Keratinocyte (primary cell): Measurements from ENCODE around the gene TMPRSS3. TPM values are rescaled to one million over a fixed set of nuclear protein-coding genes. Genes with fewer than 3 reads are reported as not detected.

ENCODE experiments used
- DNase-seq: peaks from one replicate; pipeline ENCODE4 v3.0.0-alpha.2; 2011; ENCODE audit warnings: low read depth, missing footprints, low spot score
- FAIRE-seq: peaks from 2 replicates; lab custom pipeline; 2011; peaks lifted over from hg19 to GRCh38; lab: Jason Lieb, UNC
- H2AFZ ChIP-seq: 2 replicates; pipeline ENCODE4 v1.6.0; 2012; ENCODE audit warnings: low read length, control low read depth, inconsistent platforms; ENCODE audit not compliant: control insufficient read depth
- H3K27ac ChIP-seq: 2 replicates; pipeline ENCODE4 v1.5.1; 2011; ENCODE audit warnings: low read length; ENCODE audit not compliant: control insufficient read depth, insufficient read depth
- H3K27me3 ChIP-seq: 3 replicates; pipeline ENCODE4 v1.6.0; 2011; ENCODE audit warnings: low read length; ENCODE audit not compliant: control insufficient read depth, insufficient read depth; ENCODE audit errors: extremely low read depth
- H3K36me3 ChIP-seq, 2 experiments: 2 replicates in 1 of 2; 3 replicates in 1 of 2; pipeline ENCODE4 v1.5.1; 2011; ENCODE audit warnings: low read length in 2 of 2, mild to moderate bottlenecking in 1 of 2; ENCODE audit not compliant: control insufficient read depth in 2 of 2, insufficient read depth in 2 of 2; ENCODE audit errors: extremely low read depth in 1 of 2
- H3K4me1 ChIP-seq: 3 replicates; pipeline ENCODE4 v1.5.1; 2011; ENCODE audit warnings: low read length; ENCODE audit not compliant: control insufficient read depth, insufficient read depth; ENCODE audit errors: extremely low read depth
- H3K4me2 ChIP-seq: 3 replicates; pipeline ENCODE4 v1.6.0; 2011; ENCODE audit warnings: low read depth, low read length; ENCODE audit not compliant: control insufficient read depth, insufficient read depth; ENCODE audit errors: extremely low read depth
- H3K4me3 ChIP-seq, 3 experiments: fragments of 200-600 bp in 1 of 3; sonication (generic) in 1 of 3; 2 replicates in 2 of 3; 3 replicates in 1 of 3; pipeline ENCODE4 v1.5.1; 2011 to 2016; ENCODE audit warnings: low read length in 3 of 3, mild to moderate bottlenecking in 3 of 3, control low read depth in 2 of 3, inconsistent platforms in 1 of 3, low read depth in 1 of 3, mixed read lengths in 1 of 3, mixed run types in 1 of 3, moderate library complexity in 1 of 3; ENCODE audit not compliant: control insufficient read depth in 2 of 3, insufficient read depth in 2 of 3; ENCODE audit errors: extremely low read depth in 1 of 3
- H3K79me2 ChIP-seq: 2 replicates; pipeline ENCODE4 v1.6.0; 2012; ENCODE audit warnings: low read length; ENCODE audit not compliant: control insufficient read depth, insufficient read depth
- H3K9ac ChIP-seq: 3 replicates; pipeline ENCODE4 v1.6.0; 2011; ENCODE audit warnings: low read length; ENCODE audit not compliant: control insufficient read depth, insufficient read depth; ENCODE audit errors: extremely low read depth
- H3K9me1 ChIP-seq: 3 replicates; pipeline ENCODE4 v1.6.0; 2011; ENCODE audit warnings: low read length; ENCODE audit not compliant: control insufficient read depth, insufficient read depth; ENCODE audit errors: extremely low read depth
- H3K9me3 ChIP-seq: 2 replicates; pipeline ENCODE4 v1.5.1; 2012; ENCODE audit warnings: low read depth, low read length; ENCODE audit not compliant: control insufficient read depth
- H4K20me1 ChIP-seq: 3 replicates; pipeline ENCODE4 v1.6.0; 2011; ENCODE audit warnings: low read length; ENCODE audit not compliant: control insufficient read depth, insufficient read depth; ENCODE audit errors: extremely low read depth
- EZH2 ChIP-seq: IDR thresholded peaks from one replicate; pipeline ENCODE4 v1.6.1; 2012; ENCODE audit warnings: inconsistent platforms, mild to moderate bottlenecking, low read length, moderate library complexity
- dilution Hi-C: fragments of 300-500 bp; cut with MboI; formaldehyde crosslinking; loops from one replicate; pipeline ENCODE4 v1.7.0; 2020; ENCODE audit warnings: low sequenced_read_pairs; ENCODE audit not compliant: extremely low pct_ligation_motif_present
- polyA plus RNA-seq, 5 experiments: library from polyadenylated mRNA; depleted of rRNA in 3 of 5; stranded (reverse) in 3 of 5; stranded (forward) in 1 of 5; unstranded in 1 of 5; fragments of >200 nt; gene quantifications; 1 replicate in 1 of 5; 2 replicates in 3 of 5; 3 replicates in 1 of 5; pipeline versions ENCODE4 v1.2.1 to v1.2.3, GENCODE V29; 2011 to 2012; ENCODE audit warnings: missing spikeins in 2 of 5, low read depth in 1 of 5, low replicate concordance in 1 of 5
- TF ChIP-seq, protein P1 (sequence below), 3 experiments: IDR thresholded peaks in 1 of 3; conservative IDR thresholded peaks in 1 of 3; optimal IDR thresholded peaks in 1 of 3; 2 replicates in 2 of 3; 3 replicates in 1 of 3; pipeline versions ENCODE3 to v1.5.1; 2011; ENCODE audit warnings: low read length in 3 of 3, mild to moderate bottlenecking in 3 of 3, moderate library complexity in 2 of 3, control low read depth in 1 of 3, inconsistent platforms in 1 of 3; ENCODE audit not compliant: insufficient read depth in 2 of 3; ENCODE audit errors: extremely low read depth in 1 of 3

TMPRSS3 gene
- polyA plus RNA-seq, 1 donor (not counting 4 experiments of a cell fraction or from before 2014, with no cell fraction given), result not detected

DNA sequence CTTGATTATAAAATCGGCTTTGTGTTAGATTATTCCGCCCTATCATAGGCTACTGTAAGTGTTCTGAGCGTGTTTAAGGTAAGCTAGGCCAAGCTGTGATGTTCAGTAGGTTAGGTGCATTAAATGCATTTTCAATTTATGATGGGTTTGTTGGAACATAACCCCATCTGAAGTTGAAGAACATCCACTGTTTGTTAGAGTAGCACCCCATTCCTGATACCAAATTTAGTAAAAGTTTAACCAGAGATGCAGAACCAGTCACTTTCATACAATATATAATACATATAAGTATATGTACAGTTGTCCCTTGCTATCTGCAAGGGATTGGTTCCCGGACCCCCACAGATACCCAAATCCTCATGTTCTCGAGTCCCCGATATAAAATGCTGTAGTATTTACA is 24.0 kb upstream of the TMPRSS3 start:
- no peaks in the 10 kb centered on the region for H3K79me2 ChIP-seq
- H3K9ac ChIP-seq, result no peak overlapping the region
- H3K9me1 ChIP-seq, result no peaks in the 10 kb centered on the region
- dilution Hi-C loops, result loop anchor here (10.0 kb wide), 1 partner anchor 75 kb away; no protein-coding TSS in a partner anchor
- no peaks in the 10 kb centered on the region for H3K36me3 ChIP-seq
- DNase-seq (no peak), FAIRE-seq (no peak)
- no peak overlapping the region for H2AFZ ChIP-seq
- H3K9me3 ChIP-seq, result no peaks in the 10 kb centered on the region
- no peaks in the 10 kb centered on the region for H3K4me1 ChIP-seq
- no peaks in the 10 kb centered on the region for H4K20me1 ChIP-seq
- no peak overlapping the region for H3K27ac ChIP-seq
- TF ChIP-seq EZH2, result no peak
- TF ChIP-seq, protein P1, sequence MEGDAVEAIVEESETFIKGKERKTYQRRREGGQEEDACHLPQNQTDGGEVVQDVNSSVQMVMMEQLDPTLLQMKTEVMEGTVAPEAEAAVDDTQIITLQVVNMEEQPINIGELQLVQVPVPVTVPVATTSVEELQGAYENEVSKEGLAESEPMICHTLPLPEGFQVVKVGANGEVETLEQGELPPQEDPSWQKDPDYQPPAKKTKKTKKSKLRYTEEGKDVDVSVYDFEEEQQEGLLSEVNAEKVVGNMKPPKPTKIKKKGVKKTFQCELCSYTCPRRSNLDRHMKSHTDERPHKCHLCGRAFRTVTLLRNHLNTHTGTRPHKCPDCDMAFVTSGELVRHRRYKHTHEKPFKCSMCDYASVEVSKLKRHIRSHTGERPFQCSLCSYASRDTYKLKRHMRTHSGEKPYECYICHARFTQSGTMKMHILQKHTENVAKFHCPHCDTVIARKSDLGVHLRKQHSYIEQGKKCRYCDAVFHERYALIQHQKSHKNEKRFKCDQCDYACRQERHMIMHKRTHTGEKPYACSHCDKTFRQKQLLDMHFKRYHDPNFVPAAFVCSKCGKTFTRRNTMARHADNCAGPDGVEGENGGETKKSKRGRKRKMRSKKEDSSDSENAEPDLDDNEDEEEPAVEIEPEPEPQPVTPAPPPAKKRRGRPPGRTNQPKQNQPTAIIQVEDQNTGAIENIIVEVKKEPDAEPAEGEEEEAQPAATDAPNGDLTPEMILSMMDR (optimal IDR thresholded peaks at IDR 0.05 in 1 of 3, IDR thresholded peaks at IDR 0.05 in 1 of 3, conservative IDR thresholded peaks at IDR 0.05 in 1 of 3; ENCODE audit: extremely low read depth in 1 of 3, insufficient read depth in 2 of 3, low read length in 3 of 3), result no peak
- H3K4me3 ChIP-seq, result no peak overlapping the region
- no peak overlapping the region for H3K4me2 ChIP-seq
- H3K27me3 ChIP-seq, result peaks cover 7% of the 10 kb centered on the region

DNA sequence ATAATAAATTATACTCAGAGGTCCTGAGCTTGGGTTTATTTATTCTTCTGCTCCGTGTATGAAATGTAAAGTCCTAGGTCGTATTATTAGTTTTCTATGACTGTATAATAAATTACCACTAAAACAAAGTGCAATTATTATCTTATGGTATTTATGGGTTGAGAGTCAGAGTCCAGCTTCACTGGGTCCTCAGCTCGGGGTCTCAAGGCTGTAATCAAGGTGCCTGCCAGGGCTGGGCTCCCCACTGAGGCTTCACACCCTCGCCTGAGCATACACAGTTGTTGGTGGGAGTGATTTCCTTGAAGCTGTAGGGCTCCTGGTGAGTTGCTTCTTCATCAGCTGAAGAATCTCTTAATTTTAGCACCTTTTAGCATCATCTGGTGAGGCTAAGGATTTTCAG is 23.0 kb upstream of the TMPRSS3 start:
- TF ChIP-seq, protein P1 (optimal IDR thresholded peaks at IDR 0.05 in 1 of 3, IDR thresholded peaks at IDR 0.05 in 1 of 3, conservative IDR thresholded peaks at IDR 0.05 in 1 of 3; ENCODE audit: extremely low read depth in 1 of 3, insufficient read depth in 2 of 3, low read length in 3 of 3), result no peak
- TF ChIP-seq EZH2, result no peak
- H3K9me1 ChIP-seq, result no peaks in the 10 kb centered on the region
- H3K9ac ChIP-seq, result no peak overlapping the region
- DNase-seq, result no peak
- no peaks in the 10 kb centered on the region for H4K20me1 ChIP-seq
- H3K36me3 ChIP-seq, result no peaks in the 10 kb centered on the region
- H3K9me3 ChIP-seq, result no peaks in the 10 kb centered on the region
- H3K4me3 ChIP-seq, result no peak overlapping the region
- H2AFZ ChIP-seq, result no peak overlapping the region
- dilution Hi-C loops, result no loop called here
- H3K4me2 ChIP-seq, result no peak overlapping the region
- H3K27ac ChIP-seq, result no peak overlapping the region
- no peaks in the 10 kb centered on the region for H3K79me2 ChIP-seq
- FAIRE-seq, result no peak
- no peaks in the 10 kb centered on the region for H3K4me1 ChIP-seq
- H3K27me3 ChIP-seq, result peaks cover 4% of the 10 kb centered on the region
